HG03103 (cell line): Measurements from ENCODE around the gene RIN3.

Experiments used
- ATAC-seq: cut with Tn5 transposase; IDR thresholded peaks from one replicate; pipeline ENCODE4 v1.9.1; 2021; ENCODE audit warnings: low read depth; ENCODE audit not compliant: unreplicated experiment

The RIN3 gene

DNA sequence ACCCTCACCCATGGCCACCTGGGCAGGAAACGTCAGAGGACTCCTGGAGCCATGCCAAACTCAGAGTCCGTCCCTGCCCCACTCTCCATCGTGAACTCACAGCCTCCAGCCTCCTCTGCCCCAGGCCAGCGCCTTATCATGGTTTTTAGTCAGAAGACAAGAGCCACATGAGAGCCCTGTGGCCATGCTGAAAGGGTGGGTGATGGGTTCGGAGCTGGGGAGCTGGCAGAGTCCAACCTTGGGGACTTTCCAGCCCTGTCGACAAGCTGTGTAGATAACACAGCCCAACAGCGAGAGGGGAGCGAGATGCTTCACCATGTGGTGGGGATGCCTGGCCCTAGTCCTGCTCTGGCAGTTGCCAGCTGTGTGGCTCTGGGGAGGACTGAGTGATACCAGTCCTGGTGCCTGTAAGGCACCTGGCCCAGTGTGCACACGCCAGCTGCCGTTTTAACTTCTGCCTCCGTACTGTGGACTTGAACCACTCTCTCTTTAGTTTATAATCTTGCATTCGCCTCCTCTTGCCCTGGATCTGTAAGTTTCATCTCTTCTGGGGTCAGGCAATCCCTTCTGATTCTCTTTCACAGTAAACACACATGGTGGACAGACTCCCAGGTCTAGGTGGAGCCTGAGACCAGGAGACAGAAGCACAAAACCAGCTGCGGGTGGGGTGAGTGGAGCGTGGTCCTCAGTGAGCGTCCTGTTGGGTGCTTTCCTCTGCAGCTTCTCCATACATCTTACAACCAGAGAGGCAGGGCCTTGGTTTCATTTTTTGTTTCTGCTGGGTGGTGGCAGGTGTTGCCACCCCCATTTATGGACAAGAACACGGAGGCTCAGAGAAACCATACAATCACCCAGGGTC lies 55.3 kb downstream of the RIN3 start:
- ATAC-seq: no peak

- no peak for ATAC-seq
Measured at GRCh38 chr14:92570674-92571262, 57.2 kb downstream of the RIN3 start.

GRCh38 chr14:92572050-92572449 lies 58.5 kb downstream of the RIN3 start:
- ATAC-seq: no peak

DNA sequence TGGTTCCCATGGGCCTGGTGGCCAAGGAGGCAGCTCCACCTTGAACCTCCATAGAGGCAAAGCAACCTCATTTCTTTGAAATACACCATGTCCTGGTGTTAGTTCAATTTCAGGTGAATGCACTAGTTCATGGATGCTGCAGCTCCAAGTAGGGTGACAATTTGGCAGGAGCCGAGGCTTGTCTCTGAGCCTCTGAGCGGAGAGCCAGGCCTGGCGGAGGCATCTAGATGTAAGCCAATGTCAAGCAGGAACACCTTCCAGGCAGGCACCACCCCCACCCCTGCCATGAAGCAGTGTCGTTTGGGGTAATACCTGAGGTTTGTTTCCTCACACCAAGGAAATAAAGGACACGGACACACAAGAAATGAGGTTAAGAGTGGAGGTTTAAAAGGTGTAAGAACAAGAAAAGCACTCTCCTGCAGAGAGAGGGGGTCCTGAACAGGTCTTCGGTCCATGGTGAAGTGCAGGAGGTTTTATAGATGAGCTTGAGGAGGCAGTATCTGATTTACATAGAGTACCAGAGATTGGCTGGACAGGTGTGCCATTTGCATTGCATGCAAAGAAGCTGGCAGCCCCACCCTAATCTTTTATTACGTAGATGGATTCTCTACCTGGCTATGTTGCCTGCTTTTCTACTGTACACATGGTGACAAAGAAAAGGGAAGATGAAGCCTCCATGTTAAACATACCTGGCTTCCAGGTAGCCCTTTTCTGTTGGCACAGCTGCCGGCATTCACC lies 60.3 kb downstream of the RIN3 start:
- no peak for ATAC-seq

DNA sequence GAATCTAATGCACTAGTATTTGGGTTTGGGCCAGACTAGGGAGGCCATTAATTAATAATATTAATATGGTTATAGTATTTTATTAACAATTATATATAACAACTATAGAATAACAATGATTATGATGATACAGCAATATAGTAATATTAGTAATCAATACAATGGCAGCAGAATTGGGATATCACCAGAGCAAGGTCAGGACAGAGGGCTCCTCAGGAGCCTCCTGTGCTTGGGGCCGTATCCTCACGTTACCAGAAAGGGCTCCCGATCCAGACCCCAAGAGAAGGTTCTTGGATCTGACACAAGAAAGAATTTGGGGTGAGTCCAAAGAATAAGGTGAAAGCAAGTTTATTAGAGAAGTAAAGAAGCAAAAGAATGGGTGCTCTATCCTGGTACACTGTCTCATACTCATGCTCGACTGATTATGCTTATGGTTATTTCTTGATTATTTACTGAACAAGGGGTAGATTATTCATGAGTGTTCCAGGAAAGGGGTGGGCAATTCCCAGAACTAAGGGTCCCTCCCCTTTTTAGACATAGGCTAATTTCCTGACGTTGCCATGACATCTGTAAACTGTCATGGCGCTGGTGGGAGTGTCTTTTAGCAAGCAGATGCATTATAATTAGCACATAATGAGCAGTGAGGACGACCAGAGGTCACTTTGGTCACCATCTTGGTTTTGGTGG lies 61.6 kb downstream of the RIN3 start:
- ATAC-seq: no peak

DNA sequence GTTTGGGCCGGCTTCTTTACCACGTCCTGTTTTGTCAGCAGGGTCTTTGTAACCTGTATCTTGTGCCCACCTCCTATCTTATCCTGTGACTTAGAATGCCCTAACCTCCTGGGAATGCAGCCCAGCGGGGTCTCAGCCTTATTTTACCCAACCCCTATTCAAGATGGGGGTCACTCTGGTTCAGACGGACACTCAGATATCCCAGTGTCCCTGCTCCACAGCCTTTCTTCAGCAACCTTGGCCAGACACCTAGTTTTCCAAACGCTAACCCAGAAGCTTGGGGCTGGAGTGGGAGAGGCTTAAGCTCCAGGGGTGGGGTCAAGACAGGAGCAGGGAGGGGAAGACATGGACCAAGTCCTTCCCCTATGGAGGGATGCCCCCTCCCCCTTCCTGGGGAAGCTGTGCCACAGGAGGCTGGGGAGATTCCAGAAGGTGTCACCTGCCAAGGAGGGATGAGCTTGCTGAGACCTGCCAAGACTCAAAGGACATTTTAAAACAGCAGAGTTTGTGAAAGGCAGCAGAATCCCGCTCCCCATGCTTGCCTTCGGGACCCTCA lies 62.2 kb downstream of the RIN3 start:
- no peak for ATAC-seq

- ATAC-seq: peak; percentile 86
Measured at GRCh38 chr14:92577321-92577742, 63.8 kb downstream of the RIN3 start.

- no peak for ATAC-seq
Measured at GRCh38 chr14:92578511-92578910, 64.9 kb downstream of the RIN3 start.

- no peak for ATAC-seq
Measured at GRCh38 chr14:92579244-92579936, 65.8 kb downstream of the RIN3 start.

DNA sequence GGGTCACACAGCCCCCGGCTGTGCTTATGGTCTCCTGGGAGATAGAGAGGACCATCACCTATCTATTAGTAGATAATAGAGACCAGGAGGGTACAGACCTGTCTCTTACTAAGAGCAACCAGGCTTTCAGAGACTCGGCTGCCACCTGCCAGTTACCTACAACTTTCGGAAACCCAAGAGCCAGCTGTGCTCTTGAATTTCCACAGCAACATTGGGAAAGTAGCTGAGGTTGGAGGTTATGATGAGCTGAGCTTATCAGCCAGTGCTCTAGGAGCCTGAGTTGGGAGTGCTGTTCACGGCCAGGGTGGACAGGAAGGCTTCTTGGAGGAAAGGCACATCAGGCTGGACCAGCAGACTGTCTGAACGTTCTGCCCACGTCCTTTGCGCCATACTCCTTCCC lies 67.6 kb downstream of the RIN3 start:
- ATAC-seq: no peak

DNA sequence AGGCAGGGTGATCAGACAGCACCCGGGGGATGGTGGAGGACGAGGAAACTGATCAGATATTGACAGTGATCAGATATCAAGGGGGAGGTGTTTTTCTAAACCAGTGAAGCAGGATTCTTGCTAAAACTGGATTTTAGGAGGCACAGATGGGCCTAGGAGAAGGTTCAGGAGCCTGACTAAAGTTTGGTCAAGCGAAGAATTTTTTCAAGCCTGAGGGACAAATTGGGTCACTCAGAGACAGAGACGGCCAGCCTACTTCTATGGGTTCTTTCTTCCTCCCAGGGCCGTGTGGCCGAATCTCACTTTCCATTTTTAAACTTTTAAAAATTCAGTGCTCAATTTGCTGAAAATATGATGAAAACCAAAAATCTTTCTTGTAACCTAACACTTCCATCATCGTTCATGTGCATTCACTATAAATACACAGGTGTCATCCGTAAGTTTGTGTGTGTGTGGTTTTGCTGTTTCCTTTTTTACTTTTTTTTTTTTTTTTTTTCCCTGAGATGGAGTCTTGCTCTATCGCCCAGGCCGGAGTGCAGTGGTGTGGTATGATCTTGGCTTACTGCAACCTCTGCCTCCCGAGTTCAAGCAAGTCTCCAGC lies 68.5 kb downstream of the RIN3 start:
- no peak for ATAC-seq

GRCh38 chr14:92582706-92583452 lies 69.3 kb downstream of the RIN3 start:
- no peak for ATAC-seq

- ATAC-seq: no peak
Measured at GRCh38 chr14:92584220-92584619, 70.6 kb downstream of the RIN3 start.

GRCh38 chr14:92584816-92585215 lies 71.2 kb downstream of the RIN3 start:
- ATAC-seq: no peak

GRCh38 chr14:92585981-92586937 lies 72.7 kb downstream of the RIN3 start:
- no peak for ATAC-seq

- no peak for ATAC-seq
Measured at GRCh38 chr14:92586963-92587699, 73.5 kb downstream of the RIN3 start.

GRCh38 chr14:92587700-92588085 lies 74.1 kb downstream of the RIN3 start:
- ATAC-seq: no peak
